C4-2B (cell line): ENCODE data around the gene CARD6.
"Not testable (repeated sequence)": the region's sequence is repeated elsewhere in the genome, so short reads cannot be mapped to it uniquely, and the experiment has no call there.

ENCODE experiments used
- H3K27ac ChIP-seq: fragments of 450-650 bp; 2 replicates; pipeline ENCODE4 v1.5.1; 2017
- CTCF ChIP-seq: fragments of 450-650 bp; conservative IDR thresholded peaks from 2 replicates; pipeline ENCODE4 v1.5.1; 2017; ENCODE audit warnings: mild to moderate bottlenecking
- ZFX ChIP-seq: fragments of 450-650 bp; IDR thresholded peaks from 2 replicates; pipeline ENCODE4 v1.6.1; 2017

The CARD6 gene, protein sequence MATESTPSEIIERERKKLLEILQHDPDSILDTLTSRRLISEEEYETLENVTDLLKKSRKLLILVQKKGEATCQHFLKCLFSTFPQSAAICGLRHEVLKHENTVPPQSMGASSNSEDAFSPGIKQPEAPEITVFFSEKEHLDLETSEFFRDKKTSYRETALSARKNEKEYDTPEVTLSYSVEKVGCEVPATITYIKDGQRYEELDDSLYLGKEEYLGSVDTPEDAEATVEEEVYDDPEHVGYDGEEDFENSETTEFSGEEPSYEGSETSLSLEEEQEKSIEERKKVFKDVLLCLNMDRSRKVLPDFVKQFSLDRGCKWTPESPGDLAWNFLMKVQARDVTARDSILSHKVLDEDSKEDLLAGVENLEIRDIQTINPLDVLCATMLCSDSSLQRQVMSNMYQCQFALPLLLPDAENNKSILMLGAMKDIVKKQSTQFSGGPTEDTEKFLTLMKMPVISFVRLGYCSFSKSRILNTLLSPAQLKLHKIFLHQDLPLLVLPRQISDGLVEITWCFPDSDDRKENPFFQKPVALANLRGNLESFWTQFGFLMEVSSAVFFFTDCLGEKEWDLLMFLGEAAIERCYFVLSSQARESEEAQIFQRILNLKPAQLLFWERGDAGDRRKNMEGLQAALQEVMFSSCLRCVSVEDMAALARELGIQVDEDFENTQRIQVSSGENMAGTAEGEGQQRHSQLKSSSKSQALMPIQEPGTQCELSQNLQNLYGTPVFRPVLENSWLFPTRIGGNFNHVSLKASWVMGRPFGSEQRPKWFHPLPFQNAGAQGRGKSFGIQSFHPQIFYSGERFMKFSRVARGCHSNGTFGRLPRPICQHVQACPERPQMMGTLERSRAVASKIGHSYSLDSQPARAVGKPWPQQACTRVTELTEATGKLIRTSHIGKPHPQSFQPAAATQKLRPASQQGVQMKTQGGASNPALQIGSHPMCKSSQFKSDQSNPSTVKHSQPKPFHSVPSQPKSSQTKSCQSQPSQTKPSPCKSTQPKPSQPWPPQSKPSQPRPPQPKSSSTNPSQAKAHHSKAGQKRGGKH

DNA sequence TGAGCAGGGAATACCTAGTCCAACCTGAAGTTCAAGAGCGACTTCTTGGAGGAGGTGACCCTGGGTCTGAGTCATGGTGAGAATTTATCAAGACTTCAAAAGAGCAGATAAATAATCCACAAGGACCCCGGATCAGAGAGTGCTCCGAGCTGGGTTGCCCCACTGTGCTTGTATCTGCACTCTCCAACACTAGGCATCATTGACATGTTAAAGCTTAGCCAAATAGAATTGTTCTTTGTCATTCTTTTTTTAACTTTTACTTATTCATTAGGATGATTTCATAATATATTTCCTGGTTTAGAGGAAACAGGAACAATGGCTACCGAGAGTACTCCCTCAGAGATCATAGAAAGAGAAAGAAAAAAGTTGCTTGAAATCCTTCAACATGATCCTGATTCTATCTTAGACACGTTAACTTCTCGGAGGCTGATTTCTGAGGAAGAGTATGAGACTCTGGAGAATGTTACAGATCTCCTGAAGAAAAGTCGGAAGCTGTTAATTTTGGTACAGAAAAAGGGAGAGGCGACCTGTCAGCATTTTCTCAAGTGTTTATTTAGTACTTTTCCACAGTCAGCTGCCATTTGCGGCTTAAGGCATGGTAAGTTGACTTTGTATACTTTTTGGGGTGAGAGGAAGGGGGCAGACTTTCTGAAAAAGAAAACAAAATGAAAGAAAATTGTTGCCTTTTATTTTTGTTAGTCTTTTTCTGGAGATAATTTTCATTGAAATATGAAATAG lies at the start of gene CARD6:
Gene CARD6, plus strand, starts transcription at position 300 of the 738 bp plus-strand sequence. Its CDS starts 16 bp downstream, at position 316.
- no peak within 1 kb of the TSS for H3K27ac ChIP-seq

GRCh38 chr5:40791715-40792139 lies 49.4 kb upstream of the CARD6 start:
- no peak for TF ChIP-seq ZFX
- TF ChIP-seq CTCF: no peak
- no peak overlapping the region for H3K27ac ChIP-seq

More for the DNA sequence above, at the start of gene CARD6:
- TF ChIP-seq CTCF (no peak), ZFX (no peak)

DNA sequence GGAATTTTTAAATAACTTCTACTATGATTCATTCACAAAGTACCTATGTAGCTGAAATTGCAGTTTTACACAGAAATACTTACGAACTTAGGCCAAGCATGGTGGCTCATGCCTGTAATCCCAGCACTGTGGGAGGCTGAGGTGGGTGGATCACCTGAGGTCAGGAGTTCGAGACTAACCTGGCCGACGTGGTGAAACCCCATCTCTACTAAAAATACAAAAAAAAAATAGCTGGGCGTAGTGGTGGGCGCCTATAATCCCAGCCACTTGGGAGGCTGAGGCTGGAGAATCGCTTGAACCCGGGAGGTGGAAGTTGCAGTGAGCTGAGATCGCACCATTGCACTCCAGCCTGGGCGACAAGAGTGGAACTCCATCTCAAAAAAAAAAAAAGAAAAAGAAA lies 48.5 kb upstream of the CARD6 start:
- peak overlapping the region; percentile 19; the same call in 1 of the 2 replicates for H3K27ac ChIP-seq

DNA sequence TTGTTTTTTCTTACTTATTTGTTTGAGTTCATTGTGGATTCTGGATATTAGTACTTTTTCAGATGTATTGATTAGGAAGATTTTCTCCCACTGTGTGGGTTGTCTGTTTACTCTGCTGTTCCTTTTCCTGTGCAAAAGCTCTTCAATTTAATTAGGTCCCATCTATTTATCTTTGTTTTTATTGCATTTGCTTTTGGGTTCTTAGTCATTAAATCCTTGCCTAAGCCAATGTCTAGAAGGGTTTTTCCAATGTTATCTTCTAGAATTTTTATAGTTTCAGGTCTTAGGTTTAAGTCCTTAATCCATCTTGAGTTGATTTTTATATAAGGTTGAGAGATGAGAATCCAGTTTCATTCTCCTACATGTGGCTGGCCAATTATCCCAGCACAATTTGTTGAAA lies 46.8 kb upstream of the CARD6 start:
- not testable (repeated sequence) for H3K27ac ChIP-seq

DNA sequence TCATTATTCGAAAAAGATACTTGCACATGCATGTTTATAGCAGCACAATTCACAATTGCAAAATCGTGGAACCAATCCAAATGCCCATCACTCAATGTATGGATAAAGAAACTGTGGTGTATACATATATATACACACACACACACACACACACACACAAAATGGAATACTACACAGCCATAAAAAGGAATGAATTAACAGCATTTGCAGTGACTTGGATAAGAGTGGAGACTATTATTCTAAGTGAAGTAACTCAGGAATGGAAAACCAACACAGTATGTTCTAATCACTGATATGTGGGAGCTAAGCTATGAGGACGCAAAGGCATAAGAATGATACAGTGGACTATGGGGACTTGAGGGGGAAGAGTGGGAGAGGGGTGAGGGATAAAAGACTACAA lies 46.3 kb upstream of the CARD6 start:
- not testable (repeated sequence) for H3K27ac ChIP-seq

GRCh38 chr5:40796487-40796889 lies 44.7 kb upstream of the CARD6 start:
- TF ChIP-seq ZFX: no peak
- no peak for TF ChIP-seq CTCF
- H3K27ac ChIP-seq: peak overlapping the region; percentile 75

DNA sequence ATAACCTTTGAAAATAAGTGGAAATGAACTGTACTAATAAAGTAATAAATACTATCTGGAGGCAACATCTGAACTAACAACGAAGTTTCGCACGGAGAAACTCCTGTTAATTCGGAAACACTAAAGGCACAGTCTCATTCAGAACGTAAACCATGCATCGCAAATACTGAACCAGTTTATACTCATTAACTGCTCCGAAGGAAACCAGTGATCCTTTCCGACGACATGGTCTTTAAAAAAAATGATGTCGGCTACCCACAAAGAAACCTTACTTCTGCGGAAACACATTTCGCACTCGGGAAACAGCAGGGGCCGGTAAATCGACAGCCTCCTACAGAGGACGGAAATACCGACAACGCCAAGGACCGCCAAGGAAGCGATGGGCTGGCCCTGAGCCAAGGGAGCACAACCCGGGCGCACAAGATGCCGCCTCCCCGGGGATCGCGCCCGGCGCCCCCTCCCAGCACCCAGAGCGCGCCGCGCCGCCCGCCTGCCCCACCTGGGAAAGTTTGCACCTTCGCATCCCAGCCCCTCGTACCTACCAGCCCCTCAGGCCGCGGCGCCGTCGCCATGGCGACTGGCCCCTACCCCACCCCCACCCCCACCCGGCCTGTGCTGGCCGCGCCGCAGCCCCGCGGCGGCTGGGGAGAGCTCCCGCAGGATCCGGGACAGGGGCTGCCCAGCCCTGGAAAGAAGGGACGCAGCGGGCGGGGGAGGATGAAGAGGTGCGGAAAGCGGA lies 43.7 kb upstream of the CARD6 start:
- H3K27ac ChIP-seq: peak overlapping the region; percentile 98
- TF ChIP-seq ZFX (peak; percentile 35; the same call in 1 of the 2 replicates), CTCF (no peak)
